CD4-positive, alpha-beta memory T cell (primary cell): ENCODE data around the gene CACNA1E. TPM values are rescaled to one million over a fixed set of nuclear protein-coding genes. Genes with fewer than 3 reads are reported as not detected.

Source experiments
- CTCF ChIA-PET: fragments of 350-600 bp; sonication (Branson Sonifier 250); formaldehyde crosslinking; loops from one replicate; lab custom pipeline; 2021; ENCODE audit warnings: inconsistent platforms; ENCODE audit not compliant: partially characterized antibody; lab: Charles Lee
- POLR2A ChIA-PET: fragments of 350-600 bp; sonication (Branson Sonifier 250); formaldehyde crosslinking; loops from one replicate; lab custom pipeline; 2021; ENCODE audit not compliant: partially characterized antibody; lab: Charles Lee
- DNase-seq, 5 donors: peaks; one replicate each; pipeline versions ENCODE4 v3.0.0 to v3.0.0-alpha.2; 2020 to 2022; ENCODE audit warnings: mixed read lengths in 1 of 5
- H3K27ac ChIP-seq: one replicate; pipeline ENCODE4 v1.7.0; 2013; ENCODE audit warnings: low read depth, low read length
- H3K27me3 ChIP-seq: 2 replicates; pipeline ENCODE4 v1.7.0; 2013; ENCODE audit warnings: mild to moderate bottlenecking, low read length, moderate library complexity; ENCODE audit not compliant: insufficient read depth
- H3K36me3 ChIP-seq: 2 replicates; pipeline ENCODE4 v1.7.0; 2013; ENCODE audit warnings: mild to moderate bottlenecking, low read length, moderate library complexity; ENCODE audit not compliant: insufficient read depth
- H3K4me1 ChIP-seq: 2 replicates; pipeline ENCODE4 v1.7.0; 2013; ENCODE audit warnings: mild to moderate bottlenecking, low read length, moderate library complexity; ENCODE audit not compliant: insufficient read depth
- H3K4me3 ChIP-seq, 2 donors: one replicate each; pipeline ENCODE4 v1.7.0; 2013; ENCODE audit warnings: low read length in 2 of 2, mild to moderate bottlenecking in 1 of 2
- H3K9me3 ChIP-seq, 2 donors: one replicate each; pipeline ENCODE4 v1.7.0; 2013; ENCODE audit warnings: low read length in 2 of 2, control low read depth in 1 of 2; ENCODE audit not compliant: control insufficient read depth in 1 of 2
- H3K27ac Mint-ChIP-seq, 7 donors: one replicate each; pipeline ENCODE4 v1.8.0; 2020 to 2021; ENCODE audit warnings: mixed read lengths in 7 of 7, mild to moderate bottlenecking in 6 of 7, inconsistent platforms in 3 of 7, moderate library complexity in 3 of 7
- H3K27me3 Mint-ChIP-seq, 2 donors: one replicate each; pipeline ENCODE4 v1.8.0; 2020 to 2021; ENCODE audit warnings: mixed read lengths in 2 of 2
- H3K36me3 Mint-ChIP-seq, 2 donors: one replicate each; pipeline ENCODE4 v1.8.0; 2020 to 2021; ENCODE audit warnings: mixed read lengths in 2 of 2, inconsistent platforms in 1 of 2, mild to moderate bottlenecking in 1 of 2
- H3K4me1 Mint-ChIP-seq, 4 donors: one replicate each; pipeline ENCODE4 v1.8.0; 2020 to 2021; ENCODE audit warnings: mixed read lengths in 4 of 4, mild to moderate bottlenecking in 1 of 4
- H3K4me3 Mint-ChIP-seq, 8 donors: one replicate each; pipeline ENCODE4 v1.8.0; 2020 to 2021; ENCODE audit warnings: mixed read lengths in 8 of 8, mild to moderate bottlenecking in 7 of 8, moderate library complexity in 6 of 8, inconsistent platforms in 3 of 8
- H3K9me3 Mint-ChIP-seq, 8 donors: one replicate each; pipeline ENCODE4 v1.8.0; 2020 to 2021; ENCODE audit warnings: mixed read lengths in 8 of 8, mild to moderate bottlenecking in 5 of 8, inconsistent platforms in 3 of 8, moderate library complexity in 1 of 8
- intact Hi-C: fragments of 100-400 bp; cut with micrococcal nuclease; formaldehyde crosslinking; loops from one replicate; pipeline ENCODE4 v1.15.1; 2023
- polyA plus RNA-seq, 2 donors: library from polyadenylated mRNA; unstranded; fragments of 300-500 nt; fragmentation: Illumina TruSeq; gene quantifications; one replicate each; pipeline ENCODE4 v1.2.3, GENCODE V29; 2021
- total RNA-seq, 2 experiments: library from RNA; stranded (reverse); gene quantifications; one replicate each; pipeline ENCODE4 v1.2.3, GENCODE V29; 2021

The CACNA1E gene
- total and polyA plus RNA-seq, 4 experiments from 2014 or later: not detected

DNA sequence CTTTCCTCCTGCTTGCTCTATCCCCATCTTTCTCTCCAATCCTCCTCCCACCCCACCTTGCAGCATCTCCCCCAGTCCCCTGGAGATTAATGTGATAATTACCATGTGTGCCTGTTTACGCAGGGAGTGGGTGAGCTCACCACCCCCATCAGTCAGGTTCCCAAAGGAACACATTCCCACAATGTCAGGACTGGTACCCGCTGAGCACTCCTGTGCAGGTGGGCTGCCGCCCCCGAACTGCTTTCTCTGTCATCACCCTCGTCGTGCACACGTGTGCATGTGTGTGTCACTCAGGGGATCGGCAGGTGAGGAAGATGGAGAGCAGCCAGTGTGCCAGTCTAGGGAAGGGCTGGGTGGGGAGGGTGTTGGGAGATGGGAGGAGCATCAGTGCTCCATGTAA lies 163.4 kb downstream of the CACNA1E start:
- H3K27ac ChIP-seq: no peak overlapping the region
- Mint-ChIP-seq H3K4me1 (no peaks in the 10 kb centered on the region), H3K9me3 (peaks cover 0 to 1% (median 0%) of the 10 kb centered on the region in 8 donors), H3K27ac (no peak overlapping the region), H3K27me3 (peaks cover 15 to 20% of the 10 kb centered on the region in 2 donors), H3K4me3 (no peak overlapping the region), H3K36me3 (no peaks in the 10 kb centered on the region)
- H3K9me3 ChIP-seq: no peaks in the 10 kb centered on the region
- ChIA-PET POLR2A (no interaction called here), CTCF (no interaction called here)
- no peak overlapping the region for H3K4me3 ChIP-seq
- H3K27me3 ChIP-seq: no peaks in the 10 kb centered on the region
- H3K4me1 ChIP-seq: no peaks in the 10 kb centered on the region
- no peak for DNase-seq
- H3K36me3 ChIP-seq: no peaks in the 10 kb centered on the region
- intact Hi-C loops: no loop called here

DNA sequence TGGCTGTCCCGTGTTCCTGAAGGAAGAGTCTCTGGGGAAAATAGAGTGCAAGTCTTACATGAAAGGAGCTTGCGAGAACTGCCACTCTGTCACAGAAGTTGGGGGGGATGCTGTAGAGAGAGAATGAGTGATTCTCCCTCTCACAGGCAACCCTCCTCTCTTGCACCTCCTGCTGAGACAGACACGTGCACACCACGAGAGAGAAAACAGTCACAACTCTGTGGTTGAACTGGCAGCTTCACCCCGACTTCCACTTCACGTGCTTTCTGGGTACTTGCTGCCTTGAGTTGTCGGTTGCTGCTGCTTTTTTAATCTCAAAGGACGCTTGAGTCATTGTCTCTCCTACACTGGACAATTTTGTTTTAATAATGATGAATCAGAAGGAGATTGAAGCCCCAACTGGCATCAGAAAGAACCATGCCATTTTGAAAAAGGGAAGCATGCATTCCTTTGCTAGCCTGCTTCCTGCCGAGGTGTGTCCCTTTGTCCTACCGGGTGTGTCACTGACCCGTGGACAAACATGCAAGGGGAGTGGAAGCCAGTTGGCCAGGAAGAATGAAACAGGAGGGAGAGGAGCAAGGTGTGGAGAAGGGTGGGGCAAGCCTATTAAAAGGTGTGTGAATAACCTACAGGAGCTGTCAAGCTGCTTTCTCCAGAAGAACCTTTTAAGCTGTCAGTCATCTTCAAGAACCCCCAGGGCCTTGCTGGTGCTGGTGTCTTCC lies 164.2 kb downstream of the CACNA1E start:
- H3K9me3 ChIP-seq: no peaks in the 10 kb centered on the region
- Mint-ChIP-seq H3K4me1 (no peaks in the 10 kb centered on the region), H3K27me3 (peaks cover 15 to 16% of the 10 kb centered on the region in 2 donors), H3K4me3 (no peak overlapping the region), H3K9me3 (peaks cover 0 to 1% (median 0%) of the 10 kb centered on the region in 8 donors), H3K36me3 (no peaks in the 10 kb centered on the region), H3K27ac (no peak overlapping the region)
- H3K4me1 ChIP-seq: no peaks in the 10 kb centered on the region
- intact Hi-C loops: no loop called here
- ChIA-PET POLR2A (no interaction called here), CTCF (no interaction called here)
- no peaks in the 10 kb centered on the region for H3K36me3 ChIP-seq
- DNase-seq: no peak
- no peak overlapping the region for H3K4me3 ChIP-seq
- no peak overlapping the region for H3K27ac ChIP-seq
- H3K27me3 ChIP-seq: no peaks in the 10 kb centered on the region

DNA sequence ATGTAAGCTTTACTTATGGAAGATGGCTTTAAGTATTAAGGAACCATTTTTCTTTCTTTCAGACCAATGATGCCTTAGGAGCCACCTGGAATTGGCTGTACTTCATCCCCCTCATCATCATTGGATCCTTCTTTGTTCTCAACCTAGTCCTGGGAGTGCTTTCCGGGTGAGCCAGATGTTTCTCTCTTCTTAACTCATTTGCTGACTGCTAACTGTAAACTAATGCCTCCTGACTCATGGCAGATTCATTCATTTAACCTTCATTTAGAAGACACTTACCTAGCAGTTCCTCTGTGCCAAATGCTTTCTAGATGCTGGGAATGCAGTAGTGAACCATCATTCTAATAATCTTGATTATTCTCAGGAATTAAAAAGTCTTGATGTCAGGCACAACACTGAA lies 168.0 kb downstream of the CACNA1E start:
- Histone ChIP-seq H3K4me3 (no peak overlapping the region), H3K36me3 (no peaks in the 10 kb centered on the region), H3K27ac (no peak overlapping the region), H3K27me3 (no peaks in the 10 kb centered on the region), H3K4me1 (no peaks in the 10 kb centered on the region), H3K9me3 (no peaks in the 10 kb centered on the region)
- ChIA-PET CTCF (no interaction called here), POLR2A (no interaction called here)
- Mint-ChIP-seq H3K4me1 (no peaks in the 10 kb centered on the region), H3K9me3 (peaks cover 0 to 5% (median 0%) of the 10 kb centered on the region in 8 donors), H3K27me3 (peaks cover 2 to 5% of the 10 kb centered on the region in 2 donors), H3K36me3 (no peaks in the 10 kb centered on the region), H3K4me3 (no peak overlapping the region), H3K27ac (no peak overlapping the region)
- intact Hi-C loops: no loop called here
- DNase-seq: no peak

DNA sequence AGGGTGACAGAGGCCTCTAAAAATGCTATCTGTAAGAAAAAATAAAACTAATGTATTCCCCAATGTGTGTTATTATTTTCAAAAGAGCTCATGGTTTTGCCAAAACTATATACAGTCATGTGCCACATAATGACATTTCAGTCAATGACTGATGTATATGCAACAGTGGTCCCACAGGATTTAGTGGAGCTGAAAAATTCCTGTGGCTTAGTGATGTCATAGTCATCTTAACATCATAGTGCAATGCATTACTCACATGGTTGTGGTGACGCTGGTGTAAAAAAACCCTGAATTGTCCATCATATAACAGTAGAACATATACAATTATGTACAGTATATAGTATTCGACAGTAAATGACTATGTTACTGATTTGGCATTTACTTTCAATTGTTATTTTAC lies 172.4 kb downstream of the CACNA1E start:
- Mint-ChIP-seq H3K9me3 (peaks cover 0 to 5% (median 0%) of the 10 kb centered on the region in 8 donors), H3K27me3 (peaks cover 0 to 2% of the 10 kb centered on the region in 2 donors), H3K4me3 (no peak overlapping the region), H3K4me1 (no peaks in the 10 kb centered on the region), H3K36me3 (no peaks in the 10 kb centered on the region), H3K27ac (no peak overlapping the region)
- intact Hi-C loops: no loop called here
- ChIA-PET POLR2A (no interaction called here), CTCF (no interaction called here)
- H3K9me3 ChIP-seq: no peaks in the 10 kb centered on the region
- no peaks in the 10 kb centered on the region for H3K4me1 ChIP-seq
- no peak overlapping the region for H3K4me3 ChIP-seq
- DNase-seq: no peak
- no peaks in the 10 kb centered on the region for H3K36me3 ChIP-seq
- no peaks in the 10 kb centered on the region for H3K27me3 ChIP-seq
- H3K27ac ChIP-seq: no peak overlapping the region

DNA sequence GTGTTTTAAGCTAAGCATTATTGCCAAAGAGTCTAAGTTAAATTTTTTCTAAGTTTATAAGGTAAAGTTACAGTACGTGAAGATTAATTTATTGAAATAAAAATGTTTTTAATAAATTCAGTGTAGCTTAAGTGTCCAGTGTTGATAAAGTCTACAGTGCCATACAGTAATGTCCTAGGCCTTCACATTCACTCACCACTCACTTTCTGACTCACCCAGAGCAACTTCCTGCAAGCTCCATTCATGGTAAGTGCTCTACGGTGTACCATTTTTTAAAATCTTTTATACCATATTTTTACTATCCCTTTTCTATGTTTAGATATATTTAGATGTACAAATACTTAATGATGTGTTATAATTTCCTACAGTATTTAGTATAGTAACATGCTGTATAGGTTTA lies 173.2 kb downstream of the CACNA1E start:
- CTCF ChIA-PET: no interaction called here
- H3K27me3 Mint-ChIP-seq: peaks cover 0 to 2% of the 10 kb centered on the region in 2 donors

DNA sequence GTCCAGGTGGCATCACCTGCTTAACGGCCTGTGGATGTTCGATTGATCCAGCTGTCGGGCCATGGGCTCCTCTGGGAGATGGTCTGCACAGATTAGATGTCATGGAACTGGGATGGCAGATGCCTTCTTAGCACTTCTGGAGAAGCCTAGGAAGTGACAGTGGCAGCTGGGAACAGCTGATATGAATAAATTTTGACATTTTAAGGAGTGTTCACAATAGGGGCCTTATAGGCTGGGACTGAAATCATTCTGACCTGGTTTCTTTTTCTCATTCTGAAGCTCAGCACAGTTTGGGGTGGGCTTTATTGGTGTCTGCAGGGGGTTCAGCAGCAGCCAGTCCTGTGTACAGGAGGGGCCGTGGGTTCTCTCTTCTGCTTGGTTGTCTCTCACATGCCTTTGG lies 175.3 kb downstream of the CACNA1E start:
- no peak overlapping the region for H3K4me3 Mint-ChIP-seq
- ChIA-PET POLR2A (no interaction called here), CTCF (no interaction called here)
- Histone ChIP-seq H3K36me3 (no peaks in the 10 kb centered on the region), H3K27ac (no peak overlapping the region), H3K4me3 (no peak overlapping the region), H3K4me1 (no peaks in the 10 kb centered on the region), H3K9me3 (no peaks in the 10 kb centered on the region), H3K27me3 (no peaks in the 10 kb centered on the region)
- no peak for DNase-seq
- H3K4me1 Mint-ChIP-seq: no peaks in the 10 kb centered on the region
- H3K27ac Mint-ChIP-seq: no peak overlapping the region
- H3K36me3 Mint-ChIP-seq: no peaks in the 10 kb centered on the region
- intact Hi-C loops: no loop called here
- peaks cover 0 to 3% (median 0%) of the 10 kb centered on the region in 8 donors for H3K9me3 Mint-ChIP-seq
- peaks cover 2% of the 10 kb centered on the region in 2 donors for H3K27me3 Mint-ChIP-seq

More for the DNA sequence above, 173.2 kb downstream of the CACNA1E start:
- H3K27me3 ChIP-seq: no peaks in the 10 kb centered on the region
- intact Hi-C loops: no loop called here
- Mint-ChIP-seq H3K4me3 (no peak overlapping the region), H3K9me3 (peaks cover 0 to 5% (median 0%) of the 10 kb centered on the region in 8 donors), H3K36me3 (no peaks in the 10 kb centered on the region), H3K27ac (no peak overlapping the region), H3K4me1 (no peaks in the 10 kb centered on the region)
- POLR2A ChIA-PET: no interaction called here
- H3K27ac ChIP-seq: no peak overlapping the region
- no peak overlapping the region for H3K4me3 ChIP-seq
- no peaks in the 10 kb centered on the region for H3K9me3 ChIP-seq
- H3K4me1 ChIP-seq: no peaks in the 10 kb centered on the region
- H3K36me3 ChIP-seq: no peaks in the 10 kb centered on the region
- no peak for DNase-seq

GRCh38 chr1:181659321-181659957 lies 176.1 kb downstream of the CACNA1E start:
- no peaks in the 10 kb centered on the region for H3K36me3 ChIP-seq
- H3K4me1 Mint-ChIP-seq: no peaks in the 10 kb centered on the region
- H3K27ac ChIP-seq: no peak overlapping the region
- DNase-seq: no peak
- H3K27me3 ChIP-seq: no peaks in the 10 kb centered on the region
- H3K27ac Mint-ChIP-seq: no peak overlapping the region
- no peaks in the 10 kb centered on the region for H3K9me3 ChIP-seq
- POLR2A ChIA-PET: no interaction called here
- no peaks in the 10 kb centered on the region for H3K4me1 ChIP-seq
- peaks cover 2% of the 10 kb centered on the region in 2 donors for H3K27me3 Mint-ChIP-seq
- intact Hi-C loops: no loop called here
- CTCF ChIA-PET: no interaction called here
- no peak overlapping the region for H3K4me3 Mint-ChIP-seq
- no peak overlapping the region for H3K4me3 ChIP-seq
- no peaks in the 10 kb centered on the region for H3K36me3 Mint-ChIP-seq
- peaks cover 0 to 3% (median 0%) of the 10 kb centered on the region in 8 donors for H3K9me3 Mint-ChIP-seq
